ENCODE data around the gene LPP.

Gene LPP

GRCh38 chr3:188845514-188845913 is 691.6 kb downstream of the LPP start:
- no peak for DNase-seq (ENCODE audit: low read depth)

GRCh38 chr3:188848947-188849346 is 695.0 kb downstream of the LPP start:
- DNase-seq (ENCODE audit: low read depth) = no peak

- DNase-seq (ENCODE audit: low read depth) = no peak
Measured at GRCh38 chr3:188853856-188854771, 700.2 kb downstream of the LPP start.

- no peak for DNase-seq (ENCODE audit: low read depth)
Measured at GRCh38 chr3:188854772-188855149, 700.8 kb downstream of the LPP start.

GRCh38 chr3:188855675-188856074 is 701.7 kb downstream of the LPP start:
- no peak for DNase-seq (ENCODE audit: low read depth)

GRCh38 chr3:188860147-188860546 is 706.2 kb downstream of the LPP start:
- DNase-seq (ENCODE audit: low read depth) = no peak

- DNase-seq (ENCODE audit: low read depth) = no peak
Measured at GRCh38 chr3:188861842-188862744, 708.1 kb downstream of the LPP start.

- no peak for DNase-seq (ENCODE audit: low read depth)
Measured at GRCh38 chr3:188863999-188864406, 710.0 kb downstream of the LPP start.

- no peak for DNase-seq (ENCODE audit: low read depth)
Measured at GRCh38 chr3:188867691-188868265, 713.8 kb downstream of the LPP start.

GRCh38 chr3:188868803-188869202 is 714.8 kb downstream of the LPP start:
- DNase-seq (ENCODE audit: low read depth) = no peak

- DNase-seq (ENCODE audit: low read depth) = no peak
Measured at GRCh38 chr3:188869628-188870027, 715.7 kb downstream of the LPP start.

- DNase-seq (ENCODE audit: low read depth) = no peak
Measured at GRCh38 chr3:188870431-188870830, 716.5 kb downstream of the LPP start.

GRCh38 chr3:188874576-188874975 is 720.6 kb downstream of the LPP start:
- no peak for DNase-seq (ENCODE audit: low read depth)

GRCh38 chr3:188875413-188875812 is 721.5 kb downstream of the LPP start:
- no peak for DNase-seq (ENCODE audit: low read depth)

- DNase-seq (ENCODE audit: low read depth) = no peak
Measured at GRCh38 chr3:188876370-188876769, 722.4 kb downstream of the LPP start.

GRCh38 chr3:188877381-188877780 is 723.4 kb downstream of the LPP start:
- DNase-seq (ENCODE audit: low read depth) = no peak

GRCh38 chr3:188878076-188878475 is 724.1 kb downstream of the LPP start:
- no peak for DNase-seq (ENCODE audit: low read depth)

GRCh38 chr3:188881954-188882641 is 728.1 kb downstream of the LPP start:
- DNase-seq (ENCODE audit: low read depth) = no peak

GRCh38 chr3:188884299-188885043 is 730.5 kb downstream of the LPP start:
- DNase-seq (ENCODE audit: low read depth) = no peak

- no peak for DNase-seq (ENCODE audit: low read depth)
Measured at GRCh38 chr3:188888321-188889053, 734.5 kb downstream of the LPP start.

Measured in stimulated activated CD8-positive, alpha-beta memory T cell treated with anti-CD3 and anti-CD28 coated beads, Interleukin-7, amount 100 ng/mL, for 24 hours (primary cell).